GM21786 (cell line): ENCODE data around the gene TICRR.

Experiments used
- ATAC-seq: cut with Tn5 transposase; IDR thresholded peaks from one replicate; pipeline ENCODE4 v1.9.1; 2021; ENCODE audit not compliant: unreplicated experiment

Gene TICRR

DNA sequence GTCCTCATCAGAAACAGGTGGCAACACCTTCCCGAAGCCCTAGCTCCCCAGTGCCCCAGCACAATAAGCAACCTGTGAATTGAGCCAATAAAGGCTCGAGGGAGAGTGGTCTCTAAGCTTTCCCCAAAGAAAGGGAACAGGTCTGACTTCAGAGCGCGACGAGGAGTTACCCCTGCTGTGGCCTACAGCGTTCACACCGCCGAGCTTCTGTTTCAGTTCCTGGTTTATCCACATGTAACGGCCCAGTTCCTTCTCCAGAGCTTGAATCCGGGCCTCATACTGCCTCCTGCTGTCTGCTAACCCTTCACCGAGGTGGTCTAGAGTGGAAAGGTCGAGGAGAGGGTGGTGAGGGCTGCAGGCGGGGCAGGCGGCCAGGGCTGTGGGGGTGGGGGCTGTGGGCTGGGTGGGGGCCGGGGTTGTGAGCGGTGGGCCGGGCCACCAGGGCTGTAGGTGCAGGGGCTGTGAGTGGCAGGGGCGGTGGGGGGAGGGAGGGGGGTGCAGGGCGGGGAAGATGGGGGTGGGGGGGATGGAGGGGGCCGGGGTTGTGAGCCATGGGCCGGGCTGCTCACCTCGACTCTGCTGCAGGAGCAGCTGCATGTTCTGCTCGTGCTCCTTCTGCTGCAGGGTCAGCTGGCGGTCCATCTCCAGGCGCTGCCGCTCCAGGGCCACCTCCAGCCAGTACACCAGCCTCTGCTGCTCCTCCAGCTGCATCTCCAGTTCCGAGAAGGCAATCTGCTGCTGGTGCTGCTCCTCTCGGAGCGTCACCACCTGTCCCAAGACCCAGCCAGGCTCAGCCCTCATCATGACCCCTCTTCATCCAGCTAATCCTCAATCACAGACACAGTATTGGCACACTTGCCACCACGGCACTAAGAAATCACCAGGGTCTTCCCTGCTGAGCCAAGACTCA is 53.8 kb downstream of the TICRR start:
- ATAC-seq, result no peak

DNA sequence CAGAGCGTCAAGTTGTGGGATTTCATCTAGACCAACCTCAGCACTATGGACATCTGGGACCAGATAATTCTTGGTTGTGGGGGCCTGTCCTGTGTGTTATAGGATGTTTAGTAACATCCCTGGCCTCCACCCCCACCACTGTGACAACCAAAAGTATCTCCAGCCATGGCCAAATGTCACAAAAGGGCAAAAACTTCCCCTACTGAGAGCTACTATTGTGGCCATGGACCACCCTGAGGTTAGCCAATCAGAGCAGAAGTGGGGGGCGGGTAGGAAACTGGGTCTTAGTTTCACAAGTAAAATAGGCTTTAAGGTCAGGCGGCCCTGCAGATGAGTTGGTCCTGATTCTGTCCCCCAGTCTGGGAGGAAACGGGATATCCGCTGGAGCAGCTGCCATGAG is 54.6 kb downstream of the TICRR start:
- no peak for ATAC-seq

DNA sequence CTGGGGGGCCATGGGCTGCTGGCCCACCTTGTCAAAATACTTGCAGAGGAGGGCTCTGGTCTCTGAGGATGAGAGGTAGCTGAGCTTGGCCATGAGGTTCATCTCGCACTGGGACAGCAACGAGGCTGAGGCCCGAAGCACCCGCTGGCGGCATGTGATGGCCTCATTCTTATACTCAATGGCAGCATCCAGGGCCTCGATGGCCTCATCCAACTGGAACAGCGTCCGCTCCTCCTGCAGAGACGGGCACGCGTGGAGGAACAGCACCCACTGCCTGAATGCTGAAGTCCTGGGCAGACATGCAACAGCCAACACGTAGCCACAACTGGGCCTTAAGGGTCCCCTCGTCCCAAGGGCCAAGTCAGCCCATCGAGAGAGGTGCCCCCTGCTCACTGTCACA is 55.0 kb downstream of the TICRR start:
- no peak for ATAC-seq

DNA sequence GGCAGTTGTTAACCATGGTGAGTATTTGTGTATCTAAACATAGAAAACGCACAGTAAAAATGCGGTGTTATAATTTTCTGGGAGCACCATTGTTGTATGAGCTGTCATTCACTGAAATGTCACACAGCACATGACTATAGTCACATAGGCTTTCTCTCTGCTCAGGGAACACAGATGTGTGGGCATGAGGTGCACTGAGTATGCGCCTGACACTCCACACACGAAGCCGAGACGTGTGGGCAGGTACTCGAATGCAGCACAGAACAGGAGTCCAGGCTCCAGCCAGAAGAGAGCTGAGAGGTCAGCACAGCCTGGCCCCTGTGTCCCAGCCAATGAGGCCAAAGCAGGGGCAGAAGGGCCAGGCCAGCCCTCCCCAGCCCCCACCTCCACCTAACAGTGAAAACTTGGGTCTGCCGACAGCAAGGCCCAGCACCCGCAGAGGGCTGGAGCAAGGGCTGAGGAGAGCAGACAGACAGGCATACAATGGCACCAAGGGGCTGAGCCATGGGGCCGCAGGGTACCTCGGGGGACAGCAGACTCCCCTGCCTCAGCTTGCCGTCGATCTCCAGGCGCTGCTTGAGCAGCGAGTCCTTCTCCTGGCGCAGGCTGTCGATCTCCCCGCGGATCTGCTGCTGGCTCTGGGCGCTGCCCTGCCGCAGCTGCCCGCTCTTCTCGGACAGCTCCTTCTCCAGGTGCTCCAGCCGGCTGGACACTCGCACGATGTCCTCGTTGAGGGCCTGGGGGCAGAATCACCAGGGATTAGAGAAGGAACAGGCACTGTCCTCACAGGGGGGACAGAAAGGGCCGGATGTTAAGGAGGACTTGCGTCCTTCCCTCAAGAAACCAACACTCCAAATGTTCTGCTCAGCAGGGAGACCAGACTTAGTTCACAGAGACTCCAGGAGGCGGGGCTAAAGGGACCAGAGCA is 56.0 kb downstream of the TICRR start:
- no peak for ATAC-seq

DNA sequence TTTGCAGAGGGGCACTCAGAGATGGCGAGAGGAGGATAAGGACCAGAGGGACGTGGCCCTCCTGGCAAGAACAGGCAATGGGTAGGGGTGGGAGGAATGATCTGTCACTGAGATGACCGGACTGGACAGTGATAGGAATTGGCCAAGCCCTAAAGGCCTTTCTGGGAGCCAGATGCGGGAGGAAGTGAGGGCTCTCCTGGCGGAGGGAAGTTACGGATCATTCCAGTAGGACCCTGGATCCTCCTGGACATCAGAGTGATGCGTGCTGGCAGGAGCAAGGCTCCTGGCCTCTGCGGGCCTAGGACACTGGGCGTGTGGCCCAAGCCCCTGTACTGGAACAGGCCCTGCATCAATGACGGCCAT is 56.6 kb downstream of the TICRR start:
- no peak for ATAC-seq

DNA sequence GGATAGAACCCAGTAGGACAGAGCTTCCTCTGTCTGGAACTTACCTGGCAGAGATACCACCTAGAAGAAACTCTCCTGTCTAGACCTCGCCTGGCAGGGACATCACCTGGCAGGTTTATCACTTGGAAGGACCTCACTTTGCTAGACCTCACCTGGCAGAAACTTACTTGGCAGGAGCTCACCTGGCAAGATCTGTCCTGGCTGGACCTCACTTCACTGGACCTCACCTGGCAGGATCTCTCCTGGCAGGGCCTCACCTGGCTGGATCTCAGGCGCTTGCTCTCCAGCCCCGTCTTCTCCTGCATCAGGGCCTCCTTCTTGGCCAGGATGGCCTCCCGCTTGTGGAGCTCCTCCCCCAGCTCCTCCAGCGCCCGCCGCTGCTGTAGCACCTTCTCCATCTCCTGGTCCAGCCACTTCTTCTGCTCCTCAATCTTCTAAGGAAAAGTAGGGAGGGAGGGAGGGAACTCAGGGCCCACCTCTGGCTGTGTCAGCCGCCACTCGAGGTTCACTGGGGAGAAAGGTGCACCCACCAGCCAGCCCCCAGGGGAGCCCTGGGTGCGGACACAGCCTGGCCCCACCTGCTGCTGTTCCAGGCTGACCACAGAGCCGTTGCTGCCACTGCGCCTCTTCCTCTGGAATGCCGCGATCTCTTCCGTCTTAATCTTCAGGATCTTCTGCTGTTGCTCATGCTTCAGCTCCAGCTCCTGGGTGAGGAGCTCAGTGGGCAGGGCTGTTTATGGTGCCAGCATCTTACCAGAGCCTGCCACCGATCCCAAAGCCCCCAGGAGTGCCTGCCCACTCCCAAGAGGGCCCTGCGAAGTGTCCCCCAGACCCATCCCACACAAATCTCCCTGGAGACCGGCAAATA is 57.5 kb downstream of the TICRR start:
- no peak for ATAC-seq

DNA sequence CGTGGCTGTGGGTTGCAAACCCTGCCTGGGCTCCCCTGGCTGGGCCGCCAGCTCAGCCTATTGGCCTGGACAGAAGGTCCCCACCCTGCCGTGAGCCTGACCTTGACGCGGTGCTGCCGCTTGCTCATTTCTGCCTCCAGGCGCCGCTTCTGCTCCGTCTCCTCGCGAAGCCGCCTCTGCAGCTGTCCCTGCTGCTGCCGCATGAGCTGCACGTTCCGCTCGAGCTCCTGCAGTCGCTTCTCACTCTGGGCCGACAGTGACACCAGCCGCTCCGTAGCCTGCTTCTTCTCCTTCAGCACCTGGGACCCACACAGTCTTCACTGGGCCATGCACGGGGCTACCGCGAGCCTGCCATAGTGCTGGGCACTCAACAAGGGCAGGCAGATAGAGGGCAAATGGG is 58.3 kb downstream of the TICRR start:
- ATAC-seq, result no peak

DNA sequence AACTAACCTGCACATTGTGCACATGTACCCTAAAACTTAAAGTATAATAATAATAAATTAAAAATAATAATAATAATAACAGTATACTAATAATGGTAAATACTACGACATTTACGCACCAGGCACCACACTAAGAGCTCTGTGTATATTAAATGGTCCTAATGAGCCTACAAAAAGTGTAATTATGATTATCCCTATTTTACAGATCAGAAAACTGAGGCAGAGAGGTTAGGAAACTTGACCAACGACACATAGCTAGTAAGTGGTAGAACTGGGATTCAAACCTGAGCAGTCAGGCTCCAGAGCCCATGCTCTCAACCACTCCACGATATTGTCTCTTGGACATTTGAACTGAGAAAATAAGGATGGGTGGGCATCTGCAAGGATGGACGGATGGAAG is 65.0 kb downstream of the TICRR start:
- no peak for ATAC-seq

DNA sequence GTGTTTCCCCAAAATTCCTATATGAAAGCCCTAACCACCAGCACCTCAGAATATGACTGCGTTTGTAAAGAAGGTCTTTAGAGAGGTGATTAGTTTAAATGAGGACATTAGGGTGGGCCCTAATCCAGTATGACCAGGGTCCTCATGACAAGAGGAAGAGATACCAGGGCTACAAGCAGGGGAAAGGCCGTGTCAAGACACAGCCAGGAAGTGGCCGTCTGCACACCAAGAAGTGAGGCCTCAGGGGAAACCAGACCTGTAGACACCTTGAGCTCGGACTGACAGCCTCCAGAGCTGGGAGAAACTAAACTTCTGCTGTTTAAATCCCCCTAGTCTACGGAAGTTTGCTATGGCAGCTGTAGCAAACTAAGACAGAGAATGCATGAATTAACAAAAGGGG is 65.8 kb downstream of the TICRR start:
- no peak for ATAC-seq

DNA sequence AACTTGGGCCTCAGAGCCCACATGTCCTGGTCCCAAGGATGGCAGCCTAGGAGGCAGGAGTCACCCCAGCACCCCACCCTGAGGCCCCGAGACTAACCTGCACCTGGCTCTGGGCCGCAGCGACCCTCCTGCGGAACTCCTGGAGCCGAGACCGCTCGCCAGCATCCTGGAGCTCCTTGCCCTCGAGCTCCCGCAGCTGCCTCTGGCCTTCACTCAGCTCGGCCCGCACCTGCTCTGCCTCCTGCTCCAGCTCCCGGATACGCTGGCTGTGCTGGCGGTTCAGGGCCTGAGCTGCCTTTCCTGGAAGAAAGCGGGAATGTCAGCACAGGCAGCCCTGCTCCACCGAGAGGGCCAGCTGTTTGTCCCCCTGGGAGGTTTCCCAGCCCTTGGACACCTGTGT is 66.8 kb downstream of the TICRR start:
- ATAC-seq, result no peak

DNA sequence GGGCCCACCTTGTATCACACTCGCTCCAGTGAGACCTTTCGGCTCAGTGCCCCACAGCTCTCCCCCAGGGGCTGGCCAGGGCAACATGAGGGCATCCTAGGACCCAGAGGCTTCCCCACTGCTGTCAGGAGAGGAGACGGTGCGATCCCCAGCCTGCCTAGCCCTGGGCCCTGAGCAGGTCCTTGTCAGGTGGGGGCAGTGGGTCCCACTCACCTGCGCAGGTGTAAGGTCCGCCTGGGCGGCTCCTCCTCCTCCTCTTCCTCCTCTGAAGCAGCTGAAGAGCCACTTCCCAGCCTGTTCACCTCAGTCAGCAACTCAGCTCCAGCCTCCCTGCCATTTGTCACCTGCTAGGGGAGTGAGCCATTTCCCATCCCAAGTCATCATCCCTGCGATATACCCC is 70.4 kb downstream of the TICRR start:
- ATAC-seq, result no peak

DNA sequence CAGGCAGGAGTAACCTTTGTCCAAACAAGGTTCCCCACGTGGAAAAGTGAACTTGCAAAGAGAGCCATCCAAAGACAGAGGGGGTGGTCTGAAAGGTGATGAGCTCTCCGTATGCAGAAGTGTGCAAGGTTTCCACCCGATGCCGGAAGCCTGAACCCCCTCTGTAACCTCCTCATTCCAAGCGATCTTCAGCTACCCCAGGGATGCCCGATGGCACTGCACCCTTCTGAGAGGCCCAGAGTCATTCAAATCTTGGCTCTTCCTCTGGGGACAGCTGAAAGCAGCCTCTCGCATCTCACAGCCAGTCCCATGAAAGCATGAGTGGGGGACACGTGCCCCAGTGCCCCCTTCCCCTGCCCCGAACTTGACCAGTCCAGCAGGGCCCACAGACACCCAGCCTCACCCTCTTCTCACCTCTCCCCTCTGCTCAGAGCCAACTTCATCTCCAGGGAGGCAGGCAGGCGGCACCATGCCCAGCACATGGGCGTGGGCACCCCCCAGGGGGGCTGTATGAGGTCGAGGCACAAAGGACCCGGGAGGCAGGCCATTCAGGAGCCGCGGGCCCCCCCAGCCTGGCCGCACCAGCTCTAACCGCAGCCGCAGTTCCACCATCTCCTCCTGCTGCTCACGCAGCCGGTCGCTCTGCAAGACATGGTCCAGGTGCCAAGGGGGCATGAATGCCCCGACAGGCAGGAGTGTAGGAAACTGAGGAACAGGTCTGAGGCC is 71.3 kb downstream of the TICRR start:
- no peak for ATAC-seq

DNA sequence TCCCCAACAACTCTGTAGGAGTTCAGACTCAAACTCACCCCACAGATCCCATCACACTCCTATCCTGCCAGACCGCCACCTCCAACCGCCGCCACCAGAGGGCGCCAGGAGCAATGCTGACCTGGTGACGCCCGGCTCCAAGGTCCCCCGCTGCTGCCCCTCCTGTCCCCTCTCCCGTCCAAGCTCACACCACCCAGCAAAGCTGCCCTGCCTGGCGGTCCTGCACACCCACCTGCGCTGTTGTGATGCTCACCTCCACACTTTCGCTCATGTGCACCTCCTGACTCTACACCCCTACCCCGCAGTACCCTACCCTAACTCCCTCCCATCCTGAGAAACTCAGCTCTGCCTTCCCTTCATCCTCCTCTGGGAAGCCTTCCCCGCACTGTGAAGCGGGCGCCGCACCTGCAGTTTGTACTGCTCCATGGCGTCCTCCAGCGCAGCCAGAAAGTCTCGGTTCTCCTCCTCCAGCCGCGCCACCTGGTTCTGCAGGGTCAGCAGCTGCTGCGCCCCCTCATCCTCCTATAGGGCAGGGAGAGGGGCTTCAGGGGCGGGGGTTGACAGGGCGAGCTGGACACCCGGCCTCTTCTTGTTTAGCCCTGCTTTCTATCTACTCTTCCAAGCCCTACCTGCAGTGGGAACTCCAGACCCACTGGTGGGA is 72.1 kb downstream of the TICRR start:
- no peak for ATAC-seq

DNA sequence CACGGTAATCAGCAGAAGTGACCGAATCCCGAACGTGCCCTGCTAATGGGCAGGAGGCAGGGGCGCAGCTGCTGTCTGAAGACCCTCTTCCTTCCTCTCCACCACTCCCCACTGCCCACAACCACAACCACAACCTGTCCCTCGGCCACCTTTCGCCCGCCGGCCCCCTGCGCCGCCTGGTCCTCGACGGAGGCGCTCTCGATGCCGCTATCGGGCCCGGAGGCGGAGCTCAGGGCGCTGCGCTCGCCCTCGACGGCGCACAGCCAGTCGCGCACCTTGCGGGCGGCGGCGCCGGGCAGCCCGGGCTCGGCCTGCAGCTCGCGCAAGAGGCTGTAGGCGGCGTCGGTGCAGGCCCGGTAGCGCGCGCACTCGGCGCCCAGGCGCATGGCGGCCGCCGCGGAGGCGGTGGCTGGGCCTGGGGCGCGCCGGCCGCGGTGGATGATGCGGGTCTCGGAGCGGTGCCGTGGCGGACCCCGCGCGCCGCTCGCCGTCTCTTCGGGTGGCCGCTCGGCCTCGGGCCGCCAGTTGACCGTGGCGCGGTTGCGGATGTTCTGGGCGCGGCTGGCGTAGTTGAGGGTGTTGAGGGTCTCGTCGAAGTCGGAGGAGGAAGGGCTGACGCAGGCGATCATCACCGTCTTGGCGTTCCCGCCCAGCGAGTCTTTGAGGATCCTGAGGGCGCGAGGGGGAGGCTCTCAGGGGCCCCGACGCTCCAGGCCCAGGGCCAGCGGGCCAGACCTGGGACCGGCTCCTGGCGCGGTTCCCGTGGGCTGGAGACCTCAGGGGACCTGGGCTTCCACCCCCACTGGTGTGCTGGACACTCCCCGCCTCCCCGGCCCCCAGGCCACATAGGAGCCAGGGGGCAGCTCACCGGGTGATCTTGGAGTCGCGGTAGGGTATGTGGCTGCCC is 73.1 kb downstream of the TICRR start:
- ATAC-seq, result no peak

DNA sequence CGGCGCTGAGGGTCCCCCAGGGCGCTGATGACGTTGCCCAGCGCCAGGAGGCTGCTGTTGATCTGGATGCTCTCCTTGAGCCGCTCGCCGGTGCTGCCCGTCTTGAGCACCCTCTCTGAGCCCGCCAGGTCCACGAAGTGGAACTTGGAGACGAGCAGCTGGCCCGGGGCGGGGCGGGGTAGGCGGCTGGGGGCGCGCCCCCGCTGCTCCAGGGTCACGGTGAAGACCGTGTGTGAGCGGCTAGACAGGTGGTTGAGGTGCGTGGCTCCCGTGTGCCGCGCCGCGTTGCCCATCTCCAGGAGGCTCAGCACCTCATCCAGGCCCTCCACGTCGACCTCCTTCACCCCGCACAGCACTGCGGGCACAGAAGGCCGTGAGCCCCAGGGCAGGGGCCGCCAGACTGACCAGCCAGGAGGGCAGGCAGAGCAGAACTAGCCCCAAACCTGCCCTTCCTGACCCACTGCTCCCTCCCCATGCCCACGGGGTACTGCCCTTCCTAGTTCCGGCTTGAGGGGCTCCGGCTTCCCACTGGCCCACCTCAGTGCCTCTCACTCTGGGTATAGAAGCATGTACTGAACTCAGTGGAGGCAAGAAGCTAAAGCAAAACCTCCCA is 73.8 kb downstream of the TICRR start:
- ATAC-seq, result no peak

DNA sequence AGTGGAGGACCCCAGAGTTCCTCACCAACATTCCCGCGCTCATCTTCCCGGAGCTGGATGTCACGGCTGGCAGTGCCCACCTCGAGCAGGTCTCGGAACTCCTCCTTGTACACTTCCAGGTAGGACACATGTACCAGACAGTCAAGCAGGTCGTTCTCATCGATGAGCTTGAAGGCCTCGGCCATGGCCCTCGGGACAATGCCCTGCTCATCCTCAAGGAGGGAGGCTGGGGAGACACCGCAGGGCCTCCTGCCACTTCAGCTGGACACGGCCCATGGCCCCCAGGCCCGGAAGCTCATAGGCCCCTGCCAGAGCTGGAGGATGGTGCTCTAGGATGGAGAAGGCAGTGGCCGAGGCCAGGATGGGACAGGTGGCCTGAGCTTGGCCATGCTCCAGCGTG is 74.4 kb downstream of the TICRR start:
- ATAC-seq, result no peak

DNA sequence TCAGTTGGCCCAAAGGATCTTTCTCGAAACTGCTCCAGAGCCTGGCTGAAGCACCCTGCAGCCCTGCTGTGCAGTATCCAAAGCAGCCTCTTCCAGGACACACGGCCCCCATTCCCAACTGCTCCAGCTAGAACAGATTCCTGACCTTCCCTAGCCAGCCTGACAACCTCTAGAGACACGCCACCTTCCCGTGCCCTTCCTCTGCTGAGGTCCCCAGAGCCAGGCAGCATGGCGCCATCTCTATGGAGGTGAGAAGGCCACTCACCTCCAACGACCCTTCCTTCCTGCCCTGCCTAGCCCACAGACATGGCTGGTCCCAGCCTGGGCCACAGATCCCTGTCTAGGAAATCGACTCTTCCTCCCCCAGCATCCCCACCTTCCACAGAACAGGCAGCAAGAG is 76.9 kb downstream of the TICRR start:
- ATAC-seq, result no peak

DNA sequence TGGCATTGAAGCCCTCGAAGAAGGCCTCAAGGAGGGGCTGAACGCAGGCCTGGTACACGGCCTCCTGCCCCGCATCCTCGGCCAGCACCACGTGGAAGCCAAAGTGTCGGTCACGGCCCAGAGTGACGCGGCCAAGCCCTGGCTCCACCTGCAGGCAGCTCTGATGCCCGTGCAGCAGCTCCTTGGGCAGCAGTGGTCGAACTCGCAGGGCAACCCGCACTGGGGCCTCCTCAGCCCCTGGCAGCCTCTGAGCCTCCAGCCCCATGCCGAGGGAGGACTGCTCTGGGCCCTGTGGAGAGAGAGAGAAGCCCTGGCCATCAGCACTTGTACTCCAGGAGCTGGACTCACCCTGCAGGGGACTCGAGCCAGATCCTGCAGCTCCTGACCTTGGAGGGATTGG is 77.4 kb downstream of the TICRR start:
- ATAC-seq, result no peak

DNA sequence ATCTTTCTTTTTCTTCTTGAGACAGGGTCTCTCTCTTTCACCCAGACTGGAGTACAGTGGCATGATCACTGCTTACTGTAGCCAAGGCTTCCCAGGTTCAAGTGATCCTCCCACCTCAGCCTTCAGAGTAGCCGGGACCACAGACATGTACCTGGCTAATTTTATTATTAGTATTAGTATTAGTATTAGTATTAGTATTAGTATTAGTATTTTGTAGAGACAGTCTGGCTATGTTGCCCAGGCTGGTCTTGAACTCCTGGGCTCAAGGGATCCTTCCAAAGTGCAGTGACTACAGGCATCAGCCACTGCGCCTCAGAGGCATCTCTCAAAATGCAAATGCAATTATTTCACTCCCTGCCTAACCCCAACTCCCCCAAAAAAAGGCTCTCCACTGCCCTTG is 78.3 kb downstream of the TICRR start:
- ATAC-seq, result no peak
